Body of pancreas (tissue), 4 donors: ENCODE data around the gene PACS2.

Source experiments
- CTCF ChIP-seq, 7 experiments: fragments of 450-650 bp in 4 of 7; fragments of 200-600 bp in 3 of 7; sonication (generic) in 3 of 7; IDR thresholded peaks; one replicate each; pipeline ENCODE4 v1.5.1; 2016 to 2019; ENCODE audit warnings: antibody characterized with exemption in 7 of 7
- POLR2A ChIP-seq, 3 donors: fragments of 450-650 bp; IDR thresholded peaks; one replicate each; pipeline ENCODE4 v1.6.1; 2016; ENCODE audit warnings: antibody characterized with exemption in 3 of 3, mild to moderate bottlenecking in 2 of 3

GRCh38 chr14:105328678-105329390 is 14.3 kb downstream of the PACS2 start:
- TF ChIP-seq CTCF (IDR thresholded peaks at IDR 0.05) (no peak), POLR2A (IDR thresholded peaks at IDR 0.05) (no peak)
